Activated CD4-positive, CD25-positive, alpha-beta regulatory T cell treated with anti-CD3 and anti-CD28 coated beads, Interleukin-2, amount 50 U/mL, for 24 hours (primary cell): Measurements from ENCODE around the gene GPC1.
"Not testable (repeated sequence)": the region's sequence is repeated elsewhere in the genome, so short reads cannot be mapped to it uniquely, and the experiment has no call there.

Source experiments
- ATAC-seq, 2 donors: fragments of 150-1000 bp; cut with Tn5 transposase; one replicate each; pipeline ENCODE4 v1.10.0; 2021; ENCODE audit warnings: mild to moderate bottlenecking in 1 of 2, moderate library complexity in 1 of 2

The GPC1 gene

DNA sequence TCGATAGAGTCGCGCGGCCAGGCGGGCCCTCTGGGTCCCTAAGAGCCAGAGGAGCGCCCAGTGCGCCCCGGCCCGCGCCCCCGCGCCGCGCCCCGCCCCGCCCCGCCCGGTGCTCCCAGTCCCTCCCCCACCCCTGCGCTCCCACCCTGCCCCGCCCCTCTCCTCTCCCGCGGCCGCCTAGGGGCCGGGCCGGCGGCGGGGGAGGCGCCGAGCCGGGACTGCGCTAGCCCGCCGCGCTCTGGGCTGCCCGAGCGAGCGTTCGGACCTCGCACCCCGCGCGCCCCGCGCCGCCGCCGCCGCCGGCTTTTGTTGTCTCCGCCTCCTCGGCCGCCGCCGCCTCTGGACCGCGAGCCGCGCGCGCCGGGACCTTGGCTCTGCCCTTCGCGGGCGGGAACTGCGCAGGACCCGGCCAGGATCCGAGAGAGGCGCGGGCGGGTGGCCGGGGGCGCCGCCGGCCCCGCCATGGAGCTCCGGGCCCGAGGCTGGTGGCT is at the start of gene GPC1:
Gene GPC1 (plus strand): TSS at position 207 of the 491 bp plus-strand sequence. CDS start 256 bp downstream, at position 463.
- peak; percentile 68 to 76 for ATAC-seq

DNA sequence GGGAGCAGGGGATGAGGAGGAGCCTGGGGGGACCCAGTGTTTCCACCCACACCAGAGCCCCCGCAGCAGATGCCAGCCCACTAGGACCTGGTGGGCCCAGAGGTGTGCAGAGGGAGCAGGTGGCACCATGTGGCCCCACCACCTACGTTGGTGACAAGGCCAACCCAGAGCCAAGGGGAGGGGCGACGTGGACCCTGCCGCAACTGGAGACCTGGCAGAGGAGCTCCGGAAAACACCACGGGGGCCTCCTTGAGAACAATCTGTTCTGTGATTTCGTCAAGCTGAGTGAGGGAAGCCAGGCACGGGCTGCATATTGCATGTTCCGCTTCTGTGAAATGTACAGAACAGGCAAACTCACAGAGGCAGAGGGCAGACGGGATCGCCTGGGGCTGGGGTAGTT is 49.1 kb upstream of the GPC1 start:
- ATAC-seq: no peak

DNA sequence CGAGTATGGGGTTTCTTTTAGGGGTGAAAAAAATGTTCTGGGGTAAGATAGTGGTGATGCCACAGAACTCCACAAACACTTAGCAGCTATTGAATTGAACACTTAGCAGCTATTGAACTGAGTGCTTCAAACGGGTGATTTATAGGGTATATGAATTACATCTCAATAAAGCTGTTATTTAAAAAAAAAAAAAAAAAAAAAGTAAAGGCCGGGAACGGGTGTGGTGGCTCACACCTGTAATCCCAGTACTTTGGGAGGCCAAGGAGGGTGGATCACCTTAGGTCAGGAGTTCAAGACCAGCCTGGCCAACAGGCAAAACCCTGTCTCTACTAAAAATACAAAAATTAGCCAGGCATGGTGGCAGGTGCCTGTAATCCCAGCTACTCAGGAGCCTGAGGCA is 48.7 kb upstream of the GPC1 start:
- not testable (repeated sequence) for ATAC-seq

GRCh38 chr2:240387325-240387668 is 48.2 kb upstream of the GPC1 start:
- ATAC-seq: no peak

- no peak for ATAC-seq
These were observed 47.6 kb upstream of the GPC1 start for GRCh38 chr2:240387669-240388358.

GRCh38 chr2:240388471-240389301 is 46.8 kb upstream of the GPC1 start:
- ATAC-seq: no peak

GRCh38 chr2:240389302-240389805 is 46.1 kb upstream of the GPC1 start:
- no peak for ATAC-seq

GRCh38 chr2:240390091-240391073 is 45.1 kb upstream of the GPC1 start:
- no peak for ATAC-seq

DNA sequence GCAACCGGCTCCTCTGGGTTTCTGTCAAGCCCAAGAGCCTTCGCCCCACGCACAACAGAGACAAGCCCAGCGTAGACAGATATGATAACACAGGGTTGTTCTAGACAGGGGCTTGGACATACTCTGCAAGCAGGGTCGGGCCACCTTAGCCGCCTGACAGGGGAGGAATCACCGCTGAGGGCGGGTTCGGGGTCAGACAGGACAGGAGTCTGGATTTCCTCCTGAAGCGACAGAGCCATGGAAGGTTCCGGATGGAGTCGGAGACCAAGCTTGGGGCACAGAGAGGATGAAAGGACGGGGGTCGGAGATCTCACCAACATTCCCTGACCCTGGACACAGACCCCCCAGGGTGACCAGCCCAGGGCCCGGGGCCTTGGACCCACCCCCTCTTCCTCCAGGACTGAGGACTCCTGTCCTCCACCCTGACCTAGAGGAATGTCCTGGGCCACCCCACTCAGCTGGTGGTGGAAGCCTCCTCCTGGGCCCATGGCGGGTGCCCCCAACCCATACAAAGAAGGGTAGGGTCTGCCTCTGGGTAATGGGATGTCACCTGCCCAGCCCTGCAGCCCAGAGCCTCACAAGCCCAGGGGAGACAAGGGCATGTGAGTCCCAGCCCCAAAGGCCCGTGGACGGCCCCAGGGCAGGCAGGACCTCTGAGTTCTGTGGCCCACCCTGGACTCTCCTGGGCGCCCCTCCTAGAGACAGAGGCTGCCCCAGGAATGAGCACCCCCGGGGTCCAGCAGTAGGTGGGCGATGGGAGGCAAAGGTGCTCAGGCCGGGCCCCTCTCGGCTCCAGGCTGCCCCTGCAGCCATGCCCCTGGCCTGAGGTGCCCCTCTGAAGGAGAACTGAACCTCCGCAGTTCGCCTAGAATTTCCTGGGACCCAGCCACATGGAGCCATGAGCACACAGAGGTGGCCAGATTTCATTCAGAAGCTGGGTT is 44.1 kb upstream of the GPC1 start:
- no peak for ATAC-seq

- ATAC-seq: no peak
These were observed 43.1 kb upstream of the GPC1 start for GRCh38 chr2:240392084-240392947.

DNA sequence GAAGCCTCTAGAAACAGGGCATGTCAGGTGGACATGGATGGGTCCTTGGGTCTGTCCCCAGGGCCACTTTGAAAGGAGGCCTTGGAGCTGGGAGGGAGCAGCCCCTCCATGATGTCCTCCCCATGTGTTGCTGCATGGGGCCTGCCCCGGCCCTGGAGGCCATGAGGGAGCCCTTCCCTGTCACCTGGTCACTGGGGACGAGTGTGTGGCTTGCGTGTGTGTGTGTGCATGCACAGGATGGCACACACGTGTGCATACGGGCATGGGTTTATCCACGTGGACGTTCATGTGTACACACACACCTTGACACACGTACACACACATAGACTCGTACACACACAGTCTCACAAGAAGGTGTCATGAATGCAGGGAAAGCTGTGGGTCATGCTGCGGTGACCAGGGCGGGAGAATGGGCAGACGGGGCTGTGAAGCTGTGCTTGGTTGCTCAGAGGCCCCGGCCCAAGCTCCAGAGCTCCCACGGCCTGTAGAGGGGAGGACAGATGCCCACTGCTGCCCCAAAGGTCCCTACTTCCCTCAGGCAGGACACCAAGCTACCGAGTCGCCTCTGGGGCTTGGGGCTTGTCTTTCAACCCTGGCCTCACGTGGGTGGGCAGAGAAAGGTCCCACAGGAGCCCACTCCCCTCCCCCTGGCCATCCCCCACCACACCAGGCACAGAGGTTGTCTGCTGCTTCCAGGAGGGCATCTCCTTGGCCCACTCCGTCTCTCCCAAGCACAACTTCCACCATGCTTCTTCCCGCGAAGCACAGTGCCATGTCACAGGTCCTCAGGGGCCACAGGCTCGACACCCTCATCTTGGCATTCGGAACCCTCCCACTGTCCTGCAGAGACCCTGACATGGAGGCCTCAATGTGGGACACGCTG is 42.3 kb upstream of the GPC1 start:
- ATAC-seq: no peak

- ATAC-seq: no peak
These were observed 41.5 kb upstream of the GPC1 start for GRCh38 chr2:240393831-240394410.

GRCh38 chr2:240394549-240394948 is 40.9 kb upstream of the GPC1 start:
- no peak for ATAC-seq

- ATAC-seq: no peak
These were observed 40.0 kb upstream of the GPC1 start for GRCh38 chr2:240395448-240395847.

GRCh38 chr2:240395896-240396622 is 39.4 kb upstream of the GPC1 start:
- no peak for ATAC-seq

GRCh38 chr2:240396623-240397541 is 38.6 kb upstream of the GPC1 start:
- no peak for ATAC-seq

DNA sequence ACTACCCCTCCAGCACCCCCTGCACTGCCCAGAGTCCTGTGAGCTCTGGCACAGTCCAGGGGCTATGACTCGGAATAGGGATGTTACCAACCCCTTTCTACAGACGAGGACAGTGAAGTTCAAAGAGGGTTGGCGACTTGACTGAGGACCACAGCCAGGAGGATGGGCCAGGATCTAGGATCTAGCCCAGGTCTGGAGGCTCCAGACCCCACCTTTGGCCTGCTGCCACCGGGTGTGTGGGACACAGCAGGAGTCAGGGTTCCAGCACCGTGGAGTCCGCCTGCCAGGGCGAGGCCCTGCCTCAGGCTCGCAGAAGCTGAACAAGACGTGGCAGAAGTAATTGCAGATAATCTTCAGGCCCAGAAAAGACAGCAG is 37.9 kb upstream of the GPC1 start:
- no peak for ATAC-seq
